ENCODE data around the gene VAT1L. TPM values are rescaled to one million over a fixed set of nuclear protein-coding genes. Genes with fewer than 3 reads are reported as not detected.

The VAT1L gene
- total RNA-seq, 1 donor from 2014 or later: not detected

DNA sequence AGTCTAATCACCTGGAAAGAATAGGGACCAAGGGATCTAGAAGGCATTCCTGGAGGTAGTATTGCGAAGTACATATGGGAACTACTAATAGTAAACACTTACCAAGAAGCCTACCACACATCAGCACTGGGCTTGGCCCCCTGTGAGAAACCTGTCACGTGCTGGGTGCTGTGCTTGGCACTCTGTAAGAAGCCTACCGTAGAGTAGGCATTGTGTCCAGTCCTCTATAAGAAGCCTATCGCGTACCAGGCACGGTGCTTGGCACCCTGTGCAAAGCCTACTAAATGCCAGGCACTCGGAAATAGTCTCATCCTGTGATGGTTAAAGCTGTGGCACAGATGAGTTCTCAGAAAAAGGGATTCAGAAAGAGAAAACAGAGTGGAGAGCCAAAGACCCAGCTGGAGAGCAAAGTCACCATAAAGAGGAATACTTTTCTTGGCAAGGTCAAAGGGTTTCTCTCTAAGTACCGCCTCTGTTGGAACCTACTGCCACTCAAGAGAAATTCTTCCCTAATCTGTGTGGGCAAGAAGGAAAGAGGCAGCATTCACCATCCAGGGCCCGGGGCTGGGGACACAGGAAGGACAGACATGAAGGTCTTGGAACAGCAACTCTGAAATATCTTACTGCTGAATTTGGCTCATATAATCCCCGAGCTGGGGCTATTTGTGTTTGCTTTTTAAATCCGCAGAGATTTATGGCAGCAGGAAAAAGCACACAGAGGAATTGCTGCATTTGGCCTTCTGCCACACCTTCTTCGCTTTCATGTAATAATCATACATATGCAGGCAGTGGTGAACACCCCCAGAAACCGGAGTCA lies 81.8 kb downstream of the VAT1L start:
- no peaks in the 10 kb centered on the region for H3K9me3 Mint-ChIP-seq
- peaks cover 12% of the 10 kb centered on the region for H3K4me1 Mint-ChIP-seq (ENCODE audit: low read depth)
- no peak for DNase-seq (ENCODE audit: low spot score)
- intact Hi-C loops (cut with micrococcal nuclease): no loop called here
- H3K36me3 Mint-ChIP-seq (ENCODE audit: low read depth): no peaks in the 10 kb centered on the region
- H3K27me3 Mint-ChIP-seq (ENCODE audit: insufficient read depth): peaks cover 6% of the 10 kb centered on the region
- H3K27ac Mint-ChIP-seq: no peak overlapping the region
- H3K4me3 Mint-ChIP-seq: no peak overlapping the region

DNA sequence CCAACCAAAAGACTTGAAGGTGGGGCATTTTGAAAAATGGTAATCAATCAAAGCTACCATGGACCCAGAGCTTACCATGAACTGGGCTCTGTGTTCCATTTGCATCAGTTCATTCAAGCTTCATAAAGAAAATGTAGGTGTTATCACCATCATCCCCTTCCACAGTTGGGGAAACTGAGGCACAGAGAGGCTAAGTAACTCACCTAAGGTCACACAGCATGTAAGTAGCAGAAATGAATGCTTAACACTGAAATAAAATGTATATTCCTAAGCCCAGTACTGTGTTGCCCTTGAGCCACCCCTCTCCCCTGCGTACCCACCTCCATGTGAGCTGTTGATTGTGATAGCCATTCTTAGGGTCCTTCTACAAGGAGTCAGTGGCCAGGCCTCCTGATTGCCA lies 83.6 kb downstream of the VAT1L start:
- no peaks in the 10 kb centered on the region for H3K9me3 Mint-ChIP-seq
- H3K36me3 Mint-ChIP-seq (ENCODE audit: low read depth): no peaks in the 10 kb centered on the region
- H3K4me3 Mint-ChIP-seq: no peak overlapping the region
- peaks cover 12% of the 10 kb centered on the region for H3K4me1 Mint-ChIP-seq (ENCODE audit: low read depth)
- intact Hi-C loops (cut with micrococcal nuclease): no loop called here
- no peak for DNase-seq (ENCODE audit: low spot score)
- no peak overlapping the region for H3K27ac Mint-ChIP-seq
- peaks cover 6% of the 10 kb centered on the region for H3K27me3 Mint-ChIP-seq (ENCODE audit: insufficient read depth)

DNA sequence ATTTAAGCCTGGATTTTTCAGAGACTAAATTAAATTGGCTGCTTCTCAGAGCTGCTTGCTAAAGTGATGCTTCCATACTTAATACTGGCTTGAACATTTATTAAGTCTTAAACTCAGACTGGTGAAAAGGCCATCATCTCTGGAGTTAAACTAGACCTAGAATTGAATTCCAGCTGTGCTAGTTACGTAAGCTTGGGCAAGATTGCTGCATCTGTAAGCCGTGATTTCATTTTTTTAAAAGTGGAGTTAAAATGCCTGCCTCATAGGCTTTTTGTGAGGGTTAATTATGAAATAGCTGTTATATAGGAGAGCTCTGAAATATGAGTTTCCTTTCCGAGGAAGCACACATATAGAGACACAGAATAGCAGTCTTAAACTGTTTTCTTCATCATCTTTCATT lies 84.7 kb downstream of the VAT1L start:
- Mint-ChIP-seq H3K4me1 (ENCODE audit: low read depth) (peaks cover 11% of the 10 kb centered on the region), H3K9me3 (no peaks in the 10 kb centered on the region), H3K4me3 (no peak overlapping the region), H3K27me3 (ENCODE audit: insufficient read depth) (peaks cover 6% of the 10 kb centered on the region), H3K36me3 (ENCODE audit: low read depth) (no peaks in the 10 kb centered on the region), H3K27ac (no peak overlapping the region)
- no peak for DNase-seq (ENCODE audit: low spot score)
- intact Hi-C loops (cut with micrococcal nuclease): no loop called here

DNA sequence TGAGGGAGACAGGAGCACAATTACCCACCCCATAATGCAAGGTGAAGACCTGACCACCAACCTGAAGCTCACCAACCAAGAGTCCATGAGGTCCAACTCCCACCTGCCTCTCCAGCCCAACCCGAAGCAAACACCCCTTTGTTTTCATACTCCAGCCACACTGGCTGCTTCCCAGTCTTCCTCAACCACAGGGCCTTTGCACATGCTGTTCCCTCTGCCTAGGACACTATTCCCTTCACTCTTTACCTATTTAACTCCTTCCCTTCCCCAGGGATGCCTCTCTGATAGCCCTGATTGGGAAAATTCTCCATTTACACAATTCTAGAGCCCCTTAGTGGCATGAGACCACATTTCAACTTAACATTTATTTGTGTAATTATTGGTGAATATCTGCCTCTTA lies 86.0 kb downstream of the VAT1L start:
- intact Hi-C loops (cut with micrococcal nuclease): no loop called here
- Mint-ChIP-seq H3K9me3 (no peaks in the 10 kb centered on the region), H3K4me3 (no peak overlapping the region), H3K36me3 (ENCODE audit: low read depth) (no peaks in the 10 kb centered on the region), H3K27ac (no peak overlapping the region), H3K4me1 (ENCODE audit: low read depth) (no peaks in the 10 kb centered on the region), H3K27me3 (ENCODE audit: insufficient read depth) (peaks cover 2% of the 10 kb centered on the region)
- DNase-seq (ENCODE audit: low spot score): no peak

DNA sequence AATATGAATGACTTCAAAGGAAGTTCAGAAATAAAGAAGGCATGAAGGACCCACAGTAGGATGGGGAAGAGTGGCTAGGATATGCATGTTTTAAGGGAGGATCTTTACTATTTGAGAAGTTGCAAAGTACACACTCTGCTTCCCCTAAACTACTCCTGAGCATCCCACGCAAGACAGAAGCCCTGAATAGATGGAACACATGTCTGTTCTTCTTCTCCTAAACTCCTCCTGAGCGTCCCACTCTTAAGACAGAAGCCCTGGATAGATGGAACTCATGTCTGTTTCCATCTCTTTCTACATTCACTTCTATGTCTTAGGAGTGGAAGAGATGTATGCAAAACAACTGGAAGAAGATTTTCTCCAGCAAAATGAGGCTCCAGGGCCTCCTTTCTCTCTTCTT lies 88.4 kb downstream of the VAT1L start:
- no peak overlapping the region for H3K4me3 Mint-ChIP-seq
- H3K9me3 Mint-ChIP-seq: no peaks in the 10 kb centered on the region
- H3K36me3 Mint-ChIP-seq (ENCODE audit: low read depth): no peaks in the 10 kb centered on the region
- intact Hi-C loops (cut with micrococcal nuclease): no loop called here
- no peak overlapping the region for H3K27ac Mint-ChIP-seq
- H3K27me3 Mint-ChIP-seq (ENCODE audit: insufficient read depth): peaks cover 2% of the 10 kb centered on the region
- H3K4me1 Mint-ChIP-seq (ENCODE audit: low read depth): no peaks in the 10 kb centered on the region
- no peak for DNase-seq (ENCODE audit: low spot score)

DNA sequence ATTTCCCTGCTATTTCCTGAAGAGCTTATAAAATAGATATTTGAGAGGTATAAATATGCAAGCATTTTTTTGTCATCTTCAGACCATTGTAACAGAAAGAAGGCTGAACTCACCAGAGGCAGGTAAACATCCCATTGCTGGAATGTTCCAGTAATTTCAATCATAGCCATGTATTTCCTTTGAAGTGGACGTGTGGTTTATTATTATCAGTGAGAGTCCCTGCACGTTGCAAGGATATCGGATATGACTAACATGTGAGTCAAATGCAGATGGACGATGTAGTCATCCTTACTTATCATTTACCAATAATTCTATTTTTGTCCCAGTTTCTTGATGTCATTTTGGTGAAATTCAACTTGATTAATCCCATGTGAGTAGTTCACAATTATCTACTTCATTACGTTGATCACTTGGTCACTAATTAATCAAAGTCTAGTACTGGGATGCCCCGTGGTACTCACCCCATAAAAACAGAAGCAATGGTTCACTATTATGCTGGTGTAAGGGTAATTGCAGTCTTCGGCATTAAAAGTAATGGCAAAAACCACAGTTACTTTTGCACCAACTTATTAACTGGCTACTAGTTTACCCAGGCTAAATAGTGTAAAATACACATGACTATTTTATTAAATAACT lies 89.5 kb downstream of the VAT1L start:
- H3K4me3 Mint-ChIP-seq: no peak overlapping the region
- no peak for DNase-seq (ENCODE audit: low spot score)
- H3K36me3 Mint-ChIP-seq (ENCODE audit: low read depth): no peaks in the 10 kb centered on the region
- no peaks in the 10 kb centered on the region for H3K9me3 Mint-ChIP-seq
- intact Hi-C loops (cut with micrococcal nuclease): no loop called here
- H3K27me3 Mint-ChIP-seq (ENCODE audit: insufficient read depth): peaks cover 2% of the 10 kb centered on the region
- H3K27ac Mint-ChIP-seq: no peak overlapping the region
- no peaks in the 10 kb centered on the region for H3K4me1 Mint-ChIP-seq (ENCODE audit: low read depth)

- no peaks in the 10 kb centered on the region for H3K9me3 Mint-ChIP-seq
- no peak overlapping the region for H3K4me3 Mint-ChIP-seq
- no peaks in the 10 kb centered on the region for H3K27me3 Mint-ChIP-seq (ENCODE audit: insufficient read depth)
- intact Hi-C loops (cut with micrococcal nuclease): no loop called here
- no peak for DNase-seq (ENCODE audit: low spot score)
- H3K27ac Mint-ChIP-seq: no peak overlapping the region
- H3K36me3 Mint-ChIP-seq (ENCODE audit: low read depth): no peaks in the 10 kb centered on the region
- H3K4me1 Mint-ChIP-seq (ENCODE audit: low read depth): no peaks in the 10 kb centered on the region
Observed at GRCh38 chr16:77881355-77882030, 93.1 kb downstream of the VAT1L start.

DNA sequence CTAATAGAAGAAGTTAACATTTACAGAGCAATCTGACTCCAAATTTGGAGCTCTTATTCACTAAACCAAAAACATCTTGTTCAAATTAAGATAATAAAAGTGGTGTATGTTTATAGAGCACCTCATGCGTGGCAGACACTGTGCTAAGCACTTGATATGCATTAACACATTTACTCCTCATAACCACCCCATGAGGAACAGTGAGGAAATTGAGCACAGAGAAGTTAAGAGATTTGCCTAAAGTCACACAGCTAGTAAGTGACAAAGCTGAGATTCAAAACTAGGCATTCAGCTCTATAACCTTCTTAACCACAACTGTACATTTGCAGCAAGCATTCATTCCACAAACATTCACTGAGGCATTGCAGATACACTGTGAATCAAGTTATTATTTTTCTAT lies 94.0 kb downstream of the VAT1L start:
- DNase-seq (ENCODE audit: low spot score): no peak
- H3K27ac Mint-ChIP-seq: no peak overlapping the region
- no peaks in the 10 kb centered on the region for H3K9me3 Mint-ChIP-seq
- H3K4me1 Mint-ChIP-seq (ENCODE audit: low read depth): no peaks in the 10 kb centered on the region
- H3K27me3 Mint-ChIP-seq (ENCODE audit: insufficient read depth): no peaks in the 10 kb centered on the region
- H3K4me3 Mint-ChIP-seq: no peak overlapping the region
- intact Hi-C loops (cut with micrococcal nuclease): no loop called here
- no peaks in the 10 kb centered on the region for H3K36me3 Mint-ChIP-seq (ENCODE audit: low read depth)

- Mint-ChIP-seq H3K4me3 (no peak overlapping the region), H3K4me1 (ENCODE audit: low read depth) (no peaks in the 10 kb centered on the region), H3K27me3 (ENCODE audit: insufficient read depth) (peaks cover 2% of the 10 kb centered on the region), H3K36me3 (ENCODE audit: low read depth) (no peaks in the 10 kb centered on the region), H3K27ac (no peak overlapping the region), H3K9me3 (no peaks in the 10 kb centered on the region)
- intact Hi-C loops (cut with micrococcal nuclease): no loop called here
- DNase-seq (ENCODE audit: low spot score): no peak
Observed at GRCh38 chr16:77885571-77886295, 97.4 kb downstream of the VAT1L start.

DNA sequence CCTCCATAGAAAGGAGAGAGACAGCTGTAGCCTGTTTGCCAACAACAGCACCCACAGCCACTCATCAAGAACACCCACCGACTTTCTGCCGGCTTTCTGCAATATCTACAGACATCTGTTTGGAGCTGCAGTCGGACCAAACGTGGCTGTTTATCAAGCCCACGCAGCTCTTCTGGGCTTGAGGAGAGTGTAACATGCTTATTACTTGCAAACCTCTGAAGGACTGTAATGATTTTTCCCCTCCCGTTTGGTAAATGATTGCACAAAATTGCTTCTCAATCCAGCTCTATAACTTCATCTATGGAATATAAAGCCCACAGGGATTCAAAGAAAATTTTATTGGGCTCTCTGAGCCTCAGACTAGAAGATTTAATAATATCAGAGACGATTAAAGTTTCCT lies 100.5 kb downstream of the VAT1L start:
- no peak overlapping the region for H3K4me3 Mint-ChIP-seq
- H3K27ac Mint-ChIP-seq: no peak overlapping the region
- H3K9me3 Mint-ChIP-seq: no peaks in the 10 kb centered on the region
- no peaks in the 10 kb centered on the region for H3K4me1 Mint-ChIP-seq (ENCODE audit: low read depth)
- peaks cover 2% of the 10 kb centered on the region for H3K27me3 Mint-ChIP-seq (ENCODE audit: insufficient read depth)
- intact Hi-C loops (cut with micrococcal nuclease): no loop called here
- H3K36me3 Mint-ChIP-seq (ENCODE audit: low read depth): no peaks in the 10 kb centered on the region
- no peak for DNase-seq (ENCODE audit: low spot score)

- no peak for DNase-seq (ENCODE audit: low spot score)
Observed at GRCh38 chr16:77890075-77890474, 101.7 kb downstream of the VAT1L start.

DNA sequence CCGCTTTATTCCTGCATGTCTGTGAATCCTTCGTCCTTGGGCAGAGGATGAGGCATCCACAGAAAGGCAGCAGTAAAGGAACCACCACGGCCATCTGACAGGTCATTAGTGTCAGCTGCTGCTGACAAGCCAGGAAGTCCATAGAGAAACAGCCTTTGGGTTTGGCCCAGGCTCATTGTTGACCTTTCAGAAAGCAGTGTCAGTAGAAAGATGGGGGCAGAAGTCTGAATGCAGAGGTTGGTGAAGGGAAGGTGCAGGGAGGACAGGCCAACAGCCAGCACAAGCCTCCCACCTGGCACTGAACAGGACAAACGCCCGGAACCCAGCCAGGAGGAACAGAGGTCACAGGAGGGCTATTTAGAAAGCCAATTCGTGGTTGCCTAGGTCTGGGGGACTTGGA lies 105.8 kb downstream of the VAT1L start:
- Mint-ChIP-seq H3K9me3 (no peaks in the 10 kb centered on the region), H3K36me3 (ENCODE audit: low read depth) (no peaks in the 10 kb centered on the region), H3K4me3 (no peak overlapping the region), H3K27ac (no peak overlapping the region), H3K4me1 (ENCODE audit: low read depth) (no peaks in the 10 kb centered on the region), H3K27me3 (ENCODE audit: insufficient read depth) (no peaks in the 10 kb centered on the region)
- intact Hi-C loops (cut with micrococcal nuclease): no loop called here
- DNase-seq (ENCODE audit: low spot score): no peak

More at GRCh38 chr16:77890075-77890474, 101.7 kb downstream of the VAT1L start:
- H3K9me3 Mint-ChIP-seq: no peaks in the 10 kb centered on the region
- no peak overlapping the region for H3K27ac Mint-ChIP-seq
- no peaks in the 10 kb centered on the region for H3K4me1 Mint-ChIP-seq (ENCODE audit: low read depth)
- H3K27me3 Mint-ChIP-seq (ENCODE audit: insufficient read depth): peaks cover 2% of the 10 kb centered on the region
- H3K36me3 Mint-ChIP-seq (ENCODE audit: low read depth): no peaks in the 10 kb centered on the region
- intact Hi-C loops (cut with micrococcal nuclease): no loop called here
- H3K4me3 Mint-ChIP-seq: no peak overlapping the region

GRCh38 chr16:77895962-77896361 lies 107.6 kb downstream of the VAT1L start:
- intact Hi-C loops (cut with micrococcal nuclease): no loop called here
- no peaks in the 10 kb centered on the region for H3K9me3 Mint-ChIP-seq
- H3K4me3 Mint-ChIP-seq: no peak overlapping the region
- no peaks in the 10 kb centered on the region for H3K36me3 Mint-ChIP-seq (ENCODE audit: low read depth)
- H3K4me1 Mint-ChIP-seq (ENCODE audit: low read depth): no peaks in the 10 kb centered on the region
- no peak for DNase-seq (ENCODE audit: low spot score)
- H3K27me3 Mint-ChIP-seq (ENCODE audit: insufficient read depth): no peaks in the 10 kb centered on the region
- no peak overlapping the region for H3K27ac Mint-ChIP-seq

Measured in activated T-helper 1 cell treated with anti-CD3 and anti-CD28 coated beads, Interleukin-12 subunit alpha, Interleukin-12 subunit beta, Interleukin-2, Interleukin-4 antibody, amounts not matched to agents 30 ng/mL and 10 ng/mL and 1 ng/mL, durations not matched to agents 14 hours and 24 hours and 36 hours (primary cell).